LNCaP clone FGC (cell line): Measurements from ENCODE around the gene VAV2.

Experiments used
- DNase-seq: peaks from one replicate; pipeline ENCODE4 v3.0.0-alpha.2; 2011; ENCODE audit warnings: low read depth
- H3K4me3 ChIP-seq: 2 replicates; pipeline ENCODE4 v1.5.1; 2011; ENCODE audit warnings: mild to moderate bottlenecking, low read depth, low read length, control low read depth
- CTCF ChIP-seq: IDR thresholded peaks from 2 replicates; pipeline ENCODE4 v1.5.1; 2012; ENCODE audit warnings: mild to moderate bottlenecking; ENCODE audit not compliant: control insufficient read depth, insufficient read depth; ENCODE audit errors: extremely low read depth

Gene VAV2

GRCh38 chr9:133824802-133825186 is 167.3 kb downstream of the VAV2 start:
- TF ChIP-seq CTCF, result no peak
- H3K4me3 ChIP-seq, result no peak overlapping the region
- no peak for DNase-seq

- DNase-seq, result no peak
- no peak for TF ChIP-seq CTCF
- H3K4me3 ChIP-seq, result no peak overlapping the region
Measured at GRCh38 chr9:133824106-133824801, 167.9 kb downstream of the VAV2 start.

GRCh38 chr9:133823189-133824105 is 168.7 kb downstream of the VAV2 start:
- DNase-seq, result no peak
- TF ChIP-seq CTCF, result no peak
- H3K4me3 ChIP-seq, result no peak overlapping the region

- H3K4me3 ChIP-seq, result no peak overlapping the region
- DNase-seq, result no peak
- no peak for TF ChIP-seq CTCF
Measured at GRCh38 chr9:133822430-133823065, 169.6 kb downstream of the VAV2 start.

- no peak for TF ChIP-seq CTCF
- DNase-seq, result no peak
- no peak overlapping the region for H3K4me3 ChIP-seq
Measured at GRCh38 chr9:133821601-133822429, 170.3 kb downstream of the VAV2 start.

- DNase-seq, result no peak
- TF ChIP-seq CTCF, result no peak
- no peak overlapping the region for H3K4me3 ChIP-seq
Measured at GRCh38 chr9:133819923-133820322, 172.2 kb downstream of the VAV2 start.
